ENCODE results near the gene CLPTM1L.
"Not testable (repeated sequence)": the region's sequence is repeated elsewhere in the genome, so short reads cannot be mapped to it uniquely, and the experiment has no call there.

CLPTM1L gene

GRCh38 chr5:1278216-1278615 is 66.7 kb downstream of the CLPTM1L start:
- DNase-seq (ENCODE audit: low read depth, low spot score) = no peak

DNA sequence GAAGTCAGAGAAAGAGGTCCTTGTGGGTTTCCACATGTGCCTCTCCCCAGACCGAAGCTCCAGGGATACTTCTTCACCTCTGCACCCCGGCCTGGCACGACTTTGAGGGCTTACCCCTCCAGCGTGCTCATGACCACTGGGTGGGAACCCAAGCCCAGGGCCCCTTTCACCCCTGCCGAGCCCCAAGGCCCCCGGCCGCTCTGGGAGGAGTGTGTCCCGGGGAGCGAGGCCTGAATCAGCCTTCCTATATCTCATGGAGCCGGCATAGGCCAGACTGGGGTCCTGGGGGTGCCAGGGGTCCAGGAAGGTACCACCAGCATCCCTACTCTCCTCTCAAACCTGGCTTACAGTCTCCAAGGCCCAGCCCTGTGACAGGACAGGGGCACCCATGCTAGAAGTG is 67.1 kb downstream of the CLPTM1L start:
- DNase-seq (ENCODE audit: low read depth, low spot score) = no peak

GRCh38 chr5:1277331-1277730 is 67.6 kb downstream of the CLPTM1L start:
- DNase-seq (ENCODE audit: low read depth, low spot score) = no peak

DNA sequence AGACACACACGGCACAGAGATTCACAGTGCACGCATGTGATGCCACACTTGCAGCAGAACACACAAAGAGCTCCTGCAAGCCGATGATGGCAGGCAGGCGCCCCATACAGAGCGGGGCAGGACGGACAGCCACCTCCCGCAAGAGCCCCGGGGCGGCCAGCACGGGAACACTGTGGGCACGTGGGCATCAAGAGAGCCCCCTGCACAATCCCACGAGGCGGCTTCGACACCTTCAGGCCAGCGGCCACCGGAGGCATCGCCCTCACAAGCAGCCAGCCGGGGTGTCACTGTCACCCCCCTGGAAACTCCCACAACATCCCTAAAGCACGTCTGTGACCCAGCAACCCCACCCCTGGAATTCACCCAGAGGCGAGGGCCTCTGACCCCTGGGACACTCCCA is 68.0 kb downstream of the CLPTM1L start:
- DNase-seq (ENCODE audit: low read depth, low spot score) = no peak

DNA sequence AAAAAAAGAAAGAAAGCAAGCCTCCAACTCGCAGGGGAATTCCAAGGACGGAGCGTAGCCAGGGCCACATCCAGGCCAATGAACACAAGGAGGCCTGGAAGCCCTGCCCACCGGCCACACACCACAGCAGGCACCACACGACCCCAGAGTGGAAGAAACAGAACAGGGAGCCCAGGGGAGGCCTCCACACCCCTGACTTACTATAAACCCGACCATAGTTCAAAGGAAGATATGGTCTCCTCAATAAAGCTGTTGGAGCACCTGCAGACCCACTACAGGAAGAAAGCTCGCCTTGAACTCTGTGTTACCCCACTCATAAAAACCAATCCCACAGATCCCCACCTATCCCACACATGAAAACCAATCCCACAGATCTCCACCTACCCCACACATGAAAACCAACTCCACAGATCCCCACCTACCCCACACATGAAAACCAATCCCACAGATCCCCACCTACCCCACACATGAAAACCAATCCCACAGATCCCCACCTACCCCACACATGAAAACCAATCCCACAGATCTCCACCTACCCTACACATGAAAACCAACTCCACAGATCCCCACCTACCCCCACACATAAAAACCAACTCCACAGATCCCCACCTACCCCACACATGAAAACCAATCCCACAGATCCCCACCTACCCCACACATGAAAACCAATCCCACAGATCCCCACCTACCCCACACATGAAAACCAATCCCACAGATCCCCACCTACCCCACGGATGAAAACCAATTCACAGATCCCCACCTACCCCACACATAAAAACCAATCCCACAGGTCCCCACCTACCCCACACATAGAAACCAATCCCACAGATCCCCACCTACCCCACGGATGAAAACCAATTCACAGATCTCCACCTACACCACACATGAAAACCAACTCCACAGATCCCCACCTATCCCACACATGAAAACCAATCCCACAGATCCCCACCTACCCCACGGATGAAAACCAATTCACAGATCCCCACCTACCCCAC is 69.2 kb downstream of the CLPTM1L start:
- DNase-seq (ENCODE audit: low read depth, low spot score) = not testable (repeated sequence)

DNA sequence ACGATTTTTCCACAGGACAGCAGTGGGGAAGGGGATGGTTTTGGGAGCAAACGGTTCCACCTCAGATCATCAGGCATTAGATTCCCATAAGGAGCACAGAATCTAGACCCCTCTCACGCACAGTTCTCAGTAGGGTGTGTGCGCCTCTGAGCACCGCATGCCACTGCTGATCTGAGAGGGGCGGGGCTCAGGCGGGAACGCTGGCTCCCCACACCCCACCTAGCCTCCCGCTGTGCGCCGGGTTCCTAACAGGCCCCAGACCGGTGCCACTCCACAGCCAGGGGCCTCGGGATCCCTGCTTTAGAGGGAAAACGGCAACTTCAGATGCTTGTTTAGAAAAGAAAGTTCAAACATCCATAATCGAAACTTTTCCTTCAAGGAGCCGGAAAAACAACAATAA is 70.4 kb downstream of the CLPTM1L start:
- DNase-seq (ENCODE audit: low read depth, low spot score) = no peak

DNA sequence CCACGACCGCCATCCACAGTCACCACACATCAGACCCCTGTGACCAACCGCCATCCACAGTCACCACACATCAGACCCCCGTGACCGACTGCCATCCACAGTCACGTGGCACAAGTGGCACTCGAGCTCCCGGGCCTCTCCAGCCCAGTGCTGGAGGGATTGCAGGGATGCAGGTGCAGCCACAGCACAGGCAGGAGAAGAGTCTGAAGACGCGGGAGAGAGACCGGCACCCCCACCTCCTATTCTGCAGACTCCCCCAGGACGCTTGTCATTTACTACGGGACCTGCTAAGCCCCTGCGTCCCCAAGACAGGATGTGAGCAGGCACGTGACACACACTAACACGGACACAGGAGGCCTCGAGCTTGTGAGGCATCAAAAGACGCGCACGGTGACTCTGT is 71.2 kb downstream of the CLPTM1L start:
- DNase-seq (ENCODE audit: low read depth, low spot score) = no peak

- DNase-seq (ENCODE audit: low read depth, low spot score) = no peak
Observed at GRCh38 chr5:1272201-1272600, 72.7 kb downstream of the CLPTM1L start.

DNA sequence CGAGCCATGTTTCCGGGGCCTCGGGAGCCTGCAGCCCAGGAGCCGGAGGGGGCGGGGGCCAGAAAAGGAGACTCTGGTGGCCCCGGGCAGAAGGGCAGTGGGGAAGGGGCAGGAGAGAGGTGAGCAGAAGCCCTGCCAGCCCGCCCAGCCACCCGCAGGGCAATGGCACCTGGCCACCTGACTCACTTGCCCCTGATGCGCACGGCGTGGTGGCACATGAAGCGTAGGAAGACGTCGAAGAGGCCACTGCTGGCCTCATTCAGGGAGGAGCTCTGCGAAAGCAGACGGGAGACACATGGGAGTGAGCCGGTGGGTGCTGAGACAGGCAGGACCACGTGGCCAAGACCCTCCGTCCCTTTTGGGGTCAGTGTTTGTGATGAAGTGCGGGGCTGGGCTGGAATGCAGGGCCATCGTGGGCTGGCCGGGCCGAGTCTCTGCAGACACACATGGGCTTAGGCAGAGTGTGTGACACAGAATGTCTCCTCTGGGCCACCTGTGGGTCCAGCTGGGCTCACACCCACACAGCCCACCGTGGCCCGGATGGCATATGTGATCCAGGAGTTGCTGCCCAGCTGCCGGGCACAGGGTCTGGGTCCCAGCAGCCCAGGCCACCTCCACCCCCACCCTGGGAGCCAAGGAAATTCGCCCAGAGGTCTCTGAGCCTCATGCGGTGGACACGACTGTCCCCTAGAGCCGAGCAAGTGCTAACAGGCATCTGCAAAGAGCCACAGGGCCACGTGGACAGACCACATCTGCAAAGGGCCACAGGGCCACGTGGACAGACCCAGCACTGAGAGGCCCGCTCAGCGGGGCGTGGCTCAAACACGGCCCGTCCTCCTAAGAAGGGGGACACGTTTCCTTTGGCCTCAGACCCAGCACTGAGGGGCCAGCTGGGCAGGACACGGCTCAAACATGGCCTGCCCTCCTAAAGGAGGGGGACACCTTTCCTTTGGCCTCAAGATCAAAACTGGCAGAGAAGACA is 73.7 kb downstream of the CLPTM1L start:
- no peak for DNase-seq (ENCODE audit: low read depth, low spot score)

- no peak for DNase-seq (ENCODE audit: low read depth, low spot score)
Observed at GRCh38 chr5:1270426-1270825, 74.5 kb downstream of the CLPTM1L start.

DNA sequence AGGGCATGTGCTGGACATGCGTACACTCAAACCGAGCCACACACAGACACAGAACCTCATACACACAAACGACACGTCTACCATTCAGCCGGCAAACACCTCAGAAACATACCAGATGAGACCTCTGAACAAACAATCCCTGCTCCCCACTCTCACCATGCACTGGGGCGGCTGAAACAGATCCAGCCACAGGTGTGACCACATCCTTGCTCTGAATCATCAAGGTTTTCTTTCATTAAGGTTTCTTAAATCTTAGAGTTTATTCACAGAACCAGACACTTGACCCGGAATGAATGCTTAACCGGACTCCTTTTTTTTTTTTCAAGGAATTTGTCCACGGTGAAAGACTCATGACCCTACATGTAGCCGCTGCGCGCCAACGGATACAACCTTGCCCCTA is 76.2 kb downstream of the CLPTM1L start:
- no peak for DNase-seq (ENCODE audit: low read depth, low spot score)

- no peak for DNase-seq (ENCODE audit: low read depth, low spot score)
Observed at GRCh38 chr5:1268056-1268455, 76.8 kb downstream of the CLPTM1L start.

All from astrocyte of the hippocampus (primary cell).